Measurements from ENCODE around the gene CCN6. TPM values are rescaled to one million over a fixed set of nuclear protein-coding genes. Genes with fewer than 3 reads are reported as not detected.

The CCN6 gene
- 0.19 TPM for polyA plus RNA-seq (2013, experiment 1 of 2; ENCODE audit: insufficient read length)
- 0.07 TPM for polyA plus RNA-seq (2013, experiment 2 of 2; ENCODE audit: insufficient read length)

DNA sequence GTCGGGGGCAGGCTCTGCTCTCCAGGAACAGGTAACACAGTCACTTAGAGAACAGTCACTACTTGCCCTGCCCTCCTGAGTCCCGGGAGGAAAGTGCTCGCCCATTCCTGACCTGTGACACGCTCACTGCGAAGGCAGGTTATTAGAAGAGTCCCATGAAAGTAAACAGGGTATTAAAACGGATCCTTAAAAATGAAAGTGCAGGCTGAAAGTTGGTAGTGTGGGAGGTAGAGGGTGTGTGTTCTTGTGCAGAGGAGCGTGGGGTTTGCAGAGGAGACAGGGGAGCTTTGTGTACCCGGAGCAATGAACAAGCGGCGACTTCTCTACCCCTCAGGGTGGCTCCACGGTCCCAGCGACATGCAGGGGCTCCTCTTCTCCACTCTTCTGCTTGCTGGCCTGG, at the start of gene CCN6:
CCN6 (plus strand) TSS at position 104 of the 400 bp plus-strand sequence; CDS start at position 358, 254 bp downstream.
- no peak for DNase-seq

DNA sequence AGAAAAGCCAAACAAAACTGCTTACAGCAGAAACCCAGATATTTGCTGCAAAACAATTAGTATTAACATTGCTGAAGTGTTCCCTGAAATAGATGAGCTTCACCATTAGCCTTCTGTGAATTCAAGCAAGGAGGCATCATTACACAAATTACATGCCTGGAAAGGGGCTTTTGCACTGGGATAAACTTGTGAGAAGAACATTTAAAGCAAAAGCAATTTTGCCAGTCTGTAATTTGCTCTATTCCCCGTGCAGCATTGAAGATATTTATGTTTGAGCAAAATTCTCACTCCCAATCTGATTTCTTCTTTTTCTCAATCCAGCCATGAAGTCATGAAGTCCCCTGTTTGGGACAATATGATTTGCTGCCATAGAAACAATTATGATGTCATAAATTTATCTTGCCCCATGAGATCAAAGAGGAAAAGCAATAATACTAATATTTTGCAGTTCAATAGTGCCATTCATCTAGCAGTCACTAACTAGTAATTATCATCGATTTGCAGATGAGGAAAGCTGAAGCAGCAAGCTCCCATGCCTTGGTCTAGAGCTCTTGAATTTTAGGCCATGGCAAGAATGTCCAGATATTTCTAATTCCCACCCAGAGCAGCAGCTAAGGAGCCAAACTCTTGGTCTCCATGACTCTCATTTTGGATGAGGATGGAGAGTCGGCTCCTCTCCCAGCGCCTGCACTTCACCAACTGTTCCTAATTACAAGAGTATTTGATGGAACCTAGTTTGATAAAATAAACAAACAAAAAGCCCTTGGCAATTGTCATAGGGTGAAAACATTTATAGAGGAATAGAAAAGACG, 49.5 kb upstream of the CCN6 start:
- no peak for DNase-seq

DNA sequence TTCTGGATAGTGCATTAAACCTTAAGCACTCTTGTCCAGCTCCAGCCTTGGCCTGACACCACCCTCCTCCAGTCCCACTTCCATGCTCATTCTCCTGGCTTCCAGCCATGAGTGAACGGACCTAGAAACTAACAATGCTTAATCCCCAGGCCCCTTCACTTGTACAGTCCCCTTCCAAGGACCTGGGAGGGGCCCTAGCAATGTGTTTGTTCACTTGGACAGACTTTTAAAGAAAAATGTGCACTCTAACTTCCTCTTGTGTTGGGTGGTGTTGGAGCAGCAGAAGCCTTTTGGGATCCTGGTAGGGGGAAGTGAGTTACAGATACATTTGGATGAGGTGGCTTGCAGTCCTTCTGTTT, 48.9 kb upstream of the CCN6 start:
- no peak for DNase-seq

DNA sequence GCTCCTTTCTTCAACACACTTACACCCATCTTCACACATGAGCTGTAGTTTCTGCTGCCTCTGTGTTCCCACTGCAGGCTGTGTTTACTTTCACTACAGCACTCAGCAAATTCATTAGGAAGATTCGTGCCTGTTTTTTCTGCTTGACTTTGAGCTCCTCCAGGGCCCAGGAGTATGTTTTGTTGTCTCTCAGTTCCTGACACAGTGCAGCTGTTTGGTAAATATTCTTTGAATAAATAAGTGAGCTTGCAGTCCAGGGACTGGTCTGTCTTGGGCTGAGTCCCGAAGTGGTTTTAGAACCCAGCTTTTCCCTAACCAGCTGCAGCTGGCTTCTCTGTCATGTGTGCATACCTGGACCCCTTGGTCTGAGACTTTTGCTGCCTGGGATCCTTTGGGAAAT, 46.6 kb upstream of the CCN6 start:
- no peak for DNase-seq

DNA sequence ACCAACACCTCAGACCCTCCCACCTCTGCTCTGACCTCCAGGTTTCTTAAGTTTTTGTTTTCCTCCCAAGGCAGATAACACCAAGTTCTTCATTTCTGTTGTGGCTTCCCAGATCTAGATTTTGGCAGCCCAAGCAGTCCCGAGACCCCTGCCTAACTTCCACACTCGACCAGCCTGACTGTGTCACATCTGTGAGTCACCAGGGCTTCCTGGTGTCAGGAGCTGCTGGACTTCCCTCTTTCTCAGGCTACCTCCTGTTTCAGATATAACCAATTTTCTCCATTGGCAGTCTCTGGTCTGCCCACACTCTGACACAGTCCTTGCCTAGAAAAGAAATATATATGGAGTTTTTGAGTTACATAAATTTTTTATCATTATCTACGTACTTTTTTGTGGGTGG, 46.1 kb upstream of the CCN6 start:
- peak; percentile 50 for DNase-seq

DNA sequence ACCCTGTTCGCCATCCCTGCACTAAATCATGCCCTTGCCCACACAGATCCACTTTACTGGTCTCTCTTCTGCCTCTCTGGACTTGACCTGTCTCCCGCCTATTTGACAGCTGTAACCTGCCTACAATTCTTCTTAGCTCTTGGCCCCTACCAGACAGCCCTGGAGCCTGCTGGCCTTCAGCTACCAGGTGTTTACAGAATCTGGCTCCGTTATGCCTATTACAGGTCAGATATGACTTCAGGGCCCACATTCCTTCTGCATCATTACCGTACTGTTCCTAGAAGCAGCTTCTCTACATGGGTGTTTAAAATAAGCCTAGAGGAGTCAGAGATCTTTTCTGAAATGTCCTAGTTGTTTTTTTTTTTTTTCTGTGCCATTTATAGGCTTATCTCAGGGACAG, 45.4 kb upstream of the CCN6 start:
- no peak for DNase-seq

DNA sequence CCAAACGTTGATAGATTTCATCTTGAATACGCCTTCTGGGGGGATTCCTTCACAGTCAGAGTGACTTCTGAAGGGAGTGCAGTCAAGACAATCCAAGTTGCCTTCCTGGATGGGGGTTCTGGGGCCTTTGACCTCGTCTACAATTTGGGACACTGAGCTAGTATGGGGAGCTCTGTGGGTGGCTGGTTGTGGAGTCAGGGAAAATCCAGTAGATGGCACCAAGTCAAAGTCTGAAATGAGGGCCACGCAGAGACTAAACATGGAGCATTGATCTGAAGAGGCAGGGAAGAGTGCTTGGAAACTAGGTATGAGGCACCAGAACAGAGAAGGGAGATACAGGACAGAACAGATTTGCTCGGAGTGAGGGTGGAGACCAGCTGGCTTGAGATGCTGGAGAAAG, 43.6 kb upstream of the CCN6 start:
- no peak for DNase-seq

DNA sequence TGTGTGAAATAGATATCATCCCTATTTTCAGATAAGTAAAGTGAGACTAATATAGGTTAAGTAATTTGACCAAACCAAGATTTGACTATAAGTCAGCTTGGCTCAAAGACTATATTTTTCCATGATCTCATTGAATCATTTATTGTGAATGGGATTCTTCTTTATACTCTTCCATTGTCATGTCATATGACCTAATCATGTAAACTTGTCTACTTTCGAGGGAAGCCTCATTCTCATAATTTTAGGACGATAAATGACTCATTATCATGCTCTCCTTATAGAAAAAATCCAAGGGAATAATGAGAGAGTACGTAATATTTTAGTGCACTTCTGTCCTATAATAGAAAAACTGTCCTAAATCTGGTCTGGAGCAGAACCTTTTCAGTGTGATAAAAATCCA, 40.9 kb upstream of the CCN6 start:
- DNase-seq = peak; percentile 63

DNA sequence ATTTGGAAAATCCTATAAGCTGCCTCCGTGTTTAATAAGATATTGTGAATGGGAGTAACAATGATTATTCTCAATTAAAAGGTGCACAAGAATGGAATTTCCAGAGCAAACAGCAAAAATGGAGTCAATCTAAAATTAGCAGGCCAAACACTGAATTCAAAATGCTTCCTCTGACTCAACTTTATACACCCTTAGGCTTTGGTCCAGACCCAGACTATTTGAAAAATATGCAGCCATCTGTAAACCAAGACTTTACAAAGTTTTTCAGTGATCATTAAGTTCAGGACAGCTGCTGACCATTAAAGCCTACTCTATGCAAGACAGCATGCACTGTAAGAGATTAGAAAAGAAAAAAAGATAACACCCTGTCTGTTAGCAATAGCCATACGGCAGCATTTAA, 39.4 kb upstream of the CCN6 start:
- peak; percentile 70 for DNase-seq

DNA sequence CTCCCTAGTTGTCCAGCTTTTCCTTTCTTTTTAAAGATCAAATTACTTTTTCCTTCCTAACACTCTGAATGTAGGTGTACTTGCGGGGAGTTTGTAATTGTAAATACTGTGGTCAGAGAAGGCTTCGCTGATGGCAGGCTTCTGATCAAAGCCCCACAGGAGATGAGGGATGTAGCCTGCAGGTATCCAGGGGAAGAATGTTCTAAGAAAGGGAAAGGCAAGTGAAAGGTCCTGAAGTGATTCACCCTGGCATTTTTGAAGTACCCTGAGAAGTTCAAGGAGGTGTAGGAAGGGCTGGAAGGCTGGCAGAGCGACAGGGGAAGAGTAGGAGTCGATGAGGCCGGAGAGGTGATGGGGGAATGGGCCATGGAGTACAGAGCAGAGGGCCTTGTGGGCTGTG, 38.2 kb upstream of the CCN6 start:
- no peak for DNase-seq

DNA sequence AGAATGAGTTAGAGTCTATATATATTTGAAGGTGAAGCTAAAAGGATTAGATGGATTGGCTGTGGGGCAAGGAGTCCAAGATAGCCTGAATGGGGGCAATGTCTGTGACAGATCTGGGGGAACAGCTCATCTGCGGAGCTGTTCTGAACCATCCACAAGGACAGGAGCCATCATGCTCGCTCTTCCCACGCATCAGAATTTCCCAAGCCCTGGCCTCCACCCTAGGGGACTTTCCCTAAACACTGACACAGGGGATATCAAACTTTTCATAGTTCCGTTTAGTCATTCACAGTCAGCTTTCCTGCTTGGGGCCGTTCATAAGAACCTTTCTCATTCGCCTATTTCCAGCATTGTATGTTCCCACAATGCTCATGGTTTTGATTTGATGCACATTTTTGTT, 37.6 kb upstream of the CCN6 start:
- DNase-seq = no peak

DNA sequence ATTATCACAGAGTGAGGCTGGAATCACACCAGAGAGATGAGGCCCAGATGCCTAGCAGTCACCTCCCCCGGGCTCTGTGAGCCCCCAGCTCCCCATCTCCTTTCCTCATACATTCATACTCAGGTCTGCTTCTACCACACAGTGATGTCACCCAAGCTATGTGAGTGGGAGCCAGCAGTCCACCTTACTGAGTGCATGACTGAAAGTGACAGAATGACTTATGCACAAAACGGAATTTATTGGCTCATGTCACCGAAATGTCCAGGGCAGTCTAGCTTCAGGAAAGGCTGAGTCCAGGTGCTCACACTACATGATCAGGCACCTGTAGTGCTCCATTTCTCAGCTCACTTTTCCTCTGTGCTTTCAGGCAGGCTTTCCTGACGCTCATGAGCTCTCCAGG, 36.7 kb upstream of the CCN6 start:
- DNase-seq = no peak

DNA sequence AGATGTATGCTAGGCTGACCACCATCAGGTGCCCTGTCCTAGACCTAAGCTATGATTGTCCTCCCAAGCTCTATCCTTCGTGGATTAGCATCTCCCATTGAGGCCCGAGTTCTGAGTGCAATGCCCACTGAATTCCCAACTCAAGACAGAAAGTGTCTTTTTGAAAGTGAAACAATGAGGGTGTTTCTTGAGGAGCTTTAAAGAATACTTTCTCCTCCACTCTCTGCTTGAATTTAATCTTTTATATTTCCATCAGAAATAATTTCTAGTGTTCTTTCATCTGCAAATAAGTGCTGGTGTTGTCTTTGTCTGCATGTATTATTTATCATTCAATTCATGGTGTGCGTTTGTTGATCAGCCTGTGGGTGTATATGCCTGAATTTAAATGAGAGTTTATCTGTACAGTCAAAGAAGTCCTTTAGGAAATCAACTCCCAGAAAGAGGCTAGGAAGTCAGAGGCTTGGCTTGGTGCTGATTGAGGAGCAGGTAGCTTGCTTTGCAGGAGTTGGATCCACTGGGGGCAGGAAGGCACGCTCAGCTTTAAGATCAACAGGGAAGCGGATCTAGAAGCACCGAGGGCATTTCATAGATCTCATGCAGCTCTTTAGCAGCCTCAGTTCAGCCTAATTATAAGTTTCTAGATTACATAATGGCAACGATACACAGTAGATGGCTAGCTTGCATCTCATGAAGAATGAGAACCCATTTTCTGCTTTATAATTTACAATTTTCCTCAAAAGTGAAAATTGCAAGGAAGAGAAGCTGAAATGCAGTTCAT, 36.0 kb upstream of the CCN6 start:
- no peak for DNase-seq

DNA sequence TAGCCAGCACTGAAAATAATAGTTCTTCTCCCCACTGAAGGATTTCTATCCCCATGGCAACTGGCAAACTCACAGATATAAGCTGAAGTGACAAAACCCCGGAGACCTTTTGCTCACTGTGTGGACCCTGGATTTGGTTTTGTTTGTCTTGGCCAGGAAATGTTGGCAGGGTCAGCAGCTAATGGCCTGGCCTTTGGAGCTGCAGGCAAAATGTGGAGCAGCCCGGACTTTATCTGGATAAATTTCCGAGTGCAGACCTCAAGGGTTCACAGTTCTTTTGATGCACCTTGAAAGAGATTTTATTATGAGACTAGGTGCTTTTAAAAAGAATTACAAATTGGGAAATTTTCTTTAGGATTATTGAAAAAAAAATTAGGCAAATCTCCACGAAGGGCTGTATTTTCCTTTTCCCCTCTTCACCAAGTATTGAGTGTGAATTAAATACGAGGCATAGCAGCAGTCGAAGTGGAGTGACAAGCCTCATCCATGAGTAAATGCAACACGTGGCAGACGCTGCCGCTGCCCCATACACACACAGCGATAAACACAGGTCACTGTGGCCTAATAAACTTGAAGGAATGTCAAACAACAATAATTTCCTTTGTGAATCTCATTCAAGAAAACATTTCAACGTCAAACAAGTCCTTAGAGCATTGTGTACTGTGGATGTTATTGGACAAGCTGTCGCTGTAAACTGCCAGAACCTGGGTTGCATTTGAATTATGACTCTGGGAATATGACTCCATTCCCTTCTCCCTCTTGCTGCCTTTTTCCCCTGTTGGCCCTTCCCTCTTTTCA, 35.1 kb upstream of the CCN6 start:
- no peak for DNase-seq

DNA sequence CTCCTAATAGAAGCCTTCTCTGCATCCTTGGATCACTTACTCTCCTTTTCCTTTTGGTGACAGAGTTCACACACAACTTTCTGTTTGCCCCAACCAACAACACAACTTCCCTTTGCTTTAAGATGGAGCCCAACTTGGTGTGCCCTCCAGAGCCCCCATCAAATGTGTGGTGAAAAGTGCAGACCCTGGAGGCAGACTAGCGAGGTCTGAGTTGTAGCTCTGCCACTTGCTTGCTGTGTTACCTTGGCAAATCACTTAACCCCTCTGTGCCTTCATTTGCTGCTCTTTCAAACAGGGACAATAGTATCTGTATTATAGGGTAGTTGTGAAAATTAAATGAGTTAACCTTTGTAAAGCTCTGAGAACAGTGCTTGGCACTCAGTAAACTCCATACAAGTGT, 34.3 kb upstream of the CCN6 start:
- no peak for DNase-seq

DNA sequence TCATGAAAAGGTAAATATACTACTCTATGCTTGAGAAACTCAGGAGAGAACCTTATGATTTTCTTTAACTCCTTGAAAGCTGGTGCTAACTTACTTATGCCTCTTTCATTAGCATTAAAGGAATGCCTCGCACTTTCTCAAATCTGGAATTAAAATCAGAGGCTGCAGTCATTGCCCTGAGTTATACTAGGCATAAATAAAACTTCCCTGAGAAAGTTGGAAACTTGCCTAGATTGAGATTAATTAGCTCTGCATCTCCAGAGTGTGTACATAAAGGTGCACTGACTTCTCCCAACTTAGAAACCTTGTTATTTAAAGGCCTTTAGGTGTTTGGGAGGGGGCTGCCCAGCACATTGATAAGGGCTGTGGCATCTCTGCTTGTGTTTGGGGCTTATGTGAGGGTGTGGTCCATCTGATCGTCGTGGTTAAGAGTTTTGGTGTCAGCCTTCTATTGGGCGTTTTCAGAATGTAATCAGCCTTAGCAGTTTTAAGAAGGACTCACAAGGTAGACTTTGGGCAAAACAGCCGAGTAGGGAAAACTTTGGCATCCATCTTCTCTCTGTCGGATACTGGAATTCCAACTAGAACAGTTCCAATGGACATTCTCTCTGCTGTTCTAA, 32.1 kb upstream of the CCN6 start:
- DNase-seq = no peak

DNA sequence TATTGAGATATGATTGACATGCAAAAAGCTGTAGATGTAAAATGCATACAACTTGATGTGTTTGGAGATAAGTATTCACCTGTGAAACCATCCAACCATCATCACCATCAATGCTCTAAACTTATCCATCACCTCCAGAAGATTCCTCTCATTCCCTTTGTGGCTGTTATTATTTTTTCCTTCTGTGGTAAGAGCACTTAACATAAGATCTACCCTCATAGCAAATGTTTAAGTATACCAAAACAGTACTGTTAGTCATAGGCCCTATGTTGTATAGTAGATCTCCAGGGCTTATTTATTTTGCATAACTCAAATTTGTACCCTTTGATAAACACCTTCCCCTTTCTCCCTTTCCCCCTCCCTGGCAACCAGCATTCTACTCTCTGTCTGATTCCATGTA, 31.2 kb upstream of the CCN6 start:
- no peak for DNase-seq

DNA sequence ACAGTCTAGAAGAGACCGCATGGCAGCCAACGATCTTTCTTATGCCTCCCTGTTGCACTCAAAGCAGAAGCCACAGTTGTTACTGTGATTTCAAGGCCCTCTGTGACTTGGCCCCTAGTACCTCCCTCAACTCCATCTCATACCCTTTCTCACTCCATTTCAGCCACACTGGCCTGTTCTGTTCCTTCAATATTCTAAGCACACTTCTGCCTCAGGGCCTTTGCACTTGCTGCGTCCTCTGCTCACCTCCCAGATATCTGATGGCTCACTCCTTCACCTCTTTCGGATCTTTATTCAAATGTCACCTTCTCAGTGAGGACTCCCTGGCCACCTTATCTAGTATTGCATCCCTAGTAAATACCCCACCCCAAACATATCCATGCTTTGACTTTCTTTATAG, 29.4 kb upstream of the CCN6 start:
- DNase-seq = no peak

DNA sequence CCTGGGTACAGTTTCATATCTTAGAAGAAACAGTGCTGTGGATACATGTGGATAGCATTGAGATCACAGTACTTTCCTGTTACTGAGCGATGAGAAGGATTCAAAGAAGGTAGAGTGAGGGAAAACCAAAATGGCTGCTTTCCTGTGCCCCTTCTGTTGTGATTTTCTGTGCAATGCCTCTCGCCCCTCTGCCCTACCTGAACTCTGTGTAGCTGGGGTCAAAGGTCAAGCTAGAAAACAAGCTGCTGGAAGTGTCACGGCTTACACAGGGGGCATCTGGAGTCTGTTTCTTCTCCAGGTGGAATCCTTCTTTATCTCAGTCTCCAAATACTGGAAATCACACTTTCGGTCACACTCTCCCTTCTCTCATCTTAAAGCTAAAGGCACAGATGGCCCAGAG, 27.0 kb upstream of the CCN6 start:
- DNase-seq = no peak

DNA sequence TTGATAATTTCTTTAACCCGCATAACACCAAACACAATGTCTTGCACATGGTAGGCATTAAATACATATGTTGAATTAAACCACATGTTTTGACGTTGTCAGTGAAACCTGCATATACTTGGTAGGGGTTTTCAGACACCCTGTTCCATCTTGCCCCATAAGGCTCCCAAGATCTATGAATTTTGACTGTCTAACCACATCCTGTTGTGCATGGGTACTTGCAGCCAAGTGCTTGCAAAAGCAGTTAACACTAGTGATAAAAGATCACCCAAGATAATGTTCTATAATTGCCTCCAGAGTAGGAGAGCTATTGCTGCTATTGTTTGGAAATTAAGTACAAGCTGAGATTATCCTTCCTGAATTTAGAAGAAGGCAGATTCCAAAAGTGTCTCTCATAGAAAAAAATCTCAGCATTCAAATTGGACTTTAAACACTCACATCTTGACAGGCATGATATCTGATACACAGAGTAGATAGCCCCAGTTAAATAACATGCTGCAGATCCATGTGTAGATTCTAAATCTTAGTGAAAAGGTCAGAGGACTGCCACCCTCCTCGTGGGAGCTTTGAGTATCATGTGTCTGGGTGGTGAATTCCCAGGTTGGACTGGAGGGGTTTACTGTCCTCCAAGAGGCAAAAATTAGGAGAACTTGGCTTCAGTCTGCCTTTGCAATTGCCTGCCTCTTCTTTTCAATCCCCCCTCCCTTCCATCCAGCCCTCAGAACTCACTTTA, 25.8 kb upstream of the CCN6 start:
- DNase-seq = no peak

DNA sequence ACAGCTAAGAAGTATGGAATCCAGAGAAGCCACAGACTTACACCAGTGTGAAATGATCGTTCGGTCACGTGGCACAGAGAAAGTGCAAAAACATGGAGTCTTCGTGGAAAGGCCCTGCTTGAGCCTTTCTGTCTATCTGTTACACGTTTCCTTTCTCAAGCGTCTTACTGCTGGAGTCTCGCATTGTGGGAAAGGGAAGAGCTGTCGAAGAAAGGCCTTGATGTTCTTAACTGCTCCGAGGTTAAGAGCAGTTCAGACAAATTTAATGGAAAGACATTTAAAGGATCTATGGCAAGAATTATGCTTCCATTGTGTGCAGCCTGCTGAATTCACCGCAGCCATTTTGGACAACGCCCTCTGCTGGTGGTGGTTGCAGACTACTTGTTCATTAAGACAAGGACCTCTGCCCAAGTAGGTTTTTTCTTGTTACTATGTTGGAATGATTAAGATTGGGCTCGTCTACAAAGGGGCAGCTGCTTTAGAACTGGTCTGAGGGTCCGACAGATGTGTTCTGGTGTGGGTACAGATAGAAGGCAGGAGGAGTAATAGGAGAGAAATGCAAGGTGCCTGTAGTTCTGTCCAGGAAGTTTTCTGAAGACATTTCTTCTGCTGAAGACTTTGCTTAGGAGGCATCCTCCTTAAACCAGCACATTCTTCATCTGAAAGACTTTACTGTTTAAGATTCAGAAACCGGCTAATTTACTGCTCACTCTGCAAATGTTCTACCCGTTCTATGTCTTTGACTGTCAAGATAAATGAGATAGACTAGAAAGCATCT, 24.7 kb upstream of the CCN6 start:
- peak; percentile 62 for DNase-seq

Measured in fibroblast of skin of back (primary cell).